Measurements from ENCODE around the gene CAMK4.

CAMK4 gene

GRCh38 chr5:111284825-111285224 is 60.6 kb downstream of the CAMK4 start (continued):
- TF ChIP-seq, protein P1, sequence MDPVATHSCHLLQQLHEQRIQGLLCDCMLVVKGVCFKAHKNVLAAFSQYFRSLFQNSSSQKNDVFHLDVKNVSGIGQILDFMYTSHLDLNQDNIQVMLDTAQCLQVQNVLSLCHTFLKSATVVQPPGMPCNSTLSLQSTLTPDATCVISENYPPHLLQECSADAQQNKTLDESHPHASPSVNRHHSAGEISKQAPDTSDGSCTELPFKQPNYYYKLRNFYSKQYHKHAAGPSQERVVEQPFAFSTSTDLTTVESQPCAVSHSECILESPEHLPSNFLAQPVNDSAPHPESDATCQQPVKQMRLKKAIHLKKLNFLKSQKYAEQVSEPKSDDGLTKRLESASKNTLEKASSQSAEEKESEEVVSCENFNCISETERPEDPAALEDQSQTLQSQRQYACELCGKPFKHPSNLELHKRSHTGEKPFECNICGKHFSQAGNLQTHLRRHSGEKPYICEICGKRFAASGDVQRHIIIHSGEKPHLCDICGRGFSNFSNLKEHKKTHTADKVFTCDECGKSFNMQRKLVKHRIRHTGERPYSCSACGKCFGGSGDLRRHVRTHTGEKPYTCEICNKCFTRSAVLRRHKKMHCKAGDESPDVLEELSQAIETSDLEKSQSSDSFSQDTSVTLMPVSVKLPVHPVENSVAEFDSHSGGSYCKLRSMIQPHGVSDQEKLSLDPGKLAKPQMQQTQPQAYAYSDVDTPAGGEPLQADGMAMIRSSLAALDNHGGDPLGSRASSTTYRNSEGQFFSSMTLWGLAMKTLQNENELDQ (tag by site-specific recombination; IDR thresholded peaks at IDR 0.05; ENCODE audit: low read depth): no peak
- TF ChIP-seq ZNF776 (tag by site-specific recombination; IDR thresholded peaks at IDR 0.05; ENCODE audit: borderline replicate concordance) (no peak), PRDM1 (tag by site-specific recombination; IDR thresholded peaks at IDR 0.05) (no peak)

- Histone ChIP-seq H3K27ac (ENCODE audit: extremely low read depth, low read depth, low read length) (no peak overlapping the region), H3K4me1 (ENCODE audit: control insufficient read depth, insufficient read depth, low read length) (no peaks in the 10 kb centered on the region), H3K9me3 (ENCODE audit: control insufficient read depth, insufficient read depth, low read depth, low read length) (no peaks in the 10 kb centered on the region), H3K36me3 (ENCODE audit: control insufficient read depth in 2 of 2, insufficient read depth in 1 of 2, low read length in 2 of 2) (no peaks in the 10 kb centered on the region), H3K4me3 (ENCODE audit: low read depth, low read length) (no peak overlapping the region)
- POLR2A ChIA-PET: no interaction called here
- CTCF ChIA-PET: no interaction called here
- no peak for TF ChIP-seq ZSCAN16 (tag by site-specific recombination; IDR thresholded peaks at IDR 0.05)
- no peak for TF ChIP-seq ZNF280C (tag by site-specific recombination; IDR thresholded peaks at IDR 0.05)
- TF ChIP-seq ZNF560 (tag by site-specific recombination; IDR thresholded peaks at IDR 0.05; ENCODE audit: borderline replicate concordance): no peak
- no peak for TF ChIP-seq ZNF112 (tag by site-specific recombination; IDR thresholded peaks at IDR 0.05)
- TF ChIP-seq, protein P2, sequence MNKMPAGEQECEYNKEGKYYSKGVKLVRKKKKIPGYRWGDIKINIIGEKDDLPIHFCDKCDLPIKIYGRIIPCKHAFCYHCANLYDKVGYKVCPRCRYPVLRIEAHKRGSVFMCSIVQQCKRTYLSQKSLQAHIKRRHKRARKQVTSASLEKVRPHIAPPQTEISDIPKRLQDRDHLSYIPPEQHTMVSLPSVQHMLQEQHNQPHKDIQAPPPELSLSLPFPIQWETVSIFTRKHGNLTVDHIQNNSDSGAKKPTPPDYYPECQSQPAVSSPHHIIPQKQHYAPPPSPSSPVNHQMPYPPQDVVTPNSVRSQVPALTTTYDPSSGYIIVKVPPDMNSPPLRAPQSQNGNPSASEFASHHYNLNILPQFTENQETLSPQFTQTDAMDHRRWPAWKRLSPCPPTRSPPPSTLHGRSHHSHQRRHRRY (tag by site-specific recombination; IDR thresholded peaks at IDR 0.05): no peak
- TF ChIP-seq YY2 (tag by site-specific recombination; IDR thresholded peaks at IDR 0.05): no peak
- no peak for TF ChIP-seq ZNF292 (tag by site-specific recombination; IDR thresholded peaks at IDR 0.05; ENCODE audit: borderline replicate concordance, low read depth)
- no peak for TF ChIP-seq ZBTB44 (tag by site-specific recombination; IDR thresholded peaks at IDR 0.05)
- no peak for TF ChIP-seq ZFP69B (tag by site-specific recombination; IDR thresholded peaks at IDR 0.05)
- no peak for TF ChIP-seq ZNF146 (tag by site-specific recombination; IDR thresholded peaks at IDR 0.05)
- TF ChIP-seq ZNF132 (tag by site-specific recombination; IDR thresholded peaks at IDR 0.05; ENCODE audit: borderline replicate concordance): no peak
- no peak for TF ChIP-seq ZNF2 (tag by site-specific recombination; IDR thresholded peaks at IDR 0.05)
- TF ChIP-seq ZNF514 (tag by site-specific recombination; IDR thresholded peaks at IDR 0.05): no peak
- no peak for TF ChIP-seq ZNF555 (tag by site-specific recombination; conservative IDR thresholded peaks at IDR 0.05)
- no peak for TF ChIP-seq PRDM6 (tag by site-specific recombination; IDR thresholded peaks at IDR 0.05)
- no peak for TF ChIP-seq ZNF18 (tag by site-specific recombination; IDR thresholded peaks at IDR 0.05)
- no peak for TF ChIP-seq ZNF843 (tag by site-specific recombination; IDR thresholded peaks at IDR 0.05)
Measured at GRCh38 chr5:111294551-111294950, 70.4 kb downstream of the CAMK4 start.

Measured in HEK293 (cell line).